ENCODE data around the gene ZDHHC20. TPM values are rescaled to one million over a fixed set of nuclear protein-coding genes. Genes with fewer than 3 reads are reported as not detected.

Gene ZDHHC20
- total and polyA plus RNA-seq, 2 of the 4 experiments (the other 2 are of a cell fraction): 16.1 to 72.4 TPM

GRCh38 chr13:21475115-21475514, 16.0 kb upstream of the ZDHHC20 start:
- H3K27me3 ChIP-seq (ENCODE audit: control insufficient read depth, insufficient read depth, low read length): no peaks in the 10 kb centered on the region
- no peaks in the 10 kb centered on the region for H3K4me1 ChIP-seq (ENCODE audit: control insufficient read depth, insufficient read depth, low read length)
- no peak overlapping the region for H3K27ac ChIP-seq (ENCODE audit: insufficient read depth, low read length)
- no peak overlapping the region for H2BK5ac ChIP-seq (ENCODE audit: low read depth, low read length, poor library complexity, severe bottlenecking)
- no peak for DNase-seq
- ChIA-PET POLR2A (ENCODE audit: unreplicated experiment) (no interaction called here), CTCF (no interaction called here)
- no peak overlapping the region for H3K9ac ChIP-seq (ENCODE audit: low read depth, low read length)
- intact Hi-C loops (cut with micrococcal nuclease) (loop anchor here (5.0 to 10.0 kb wide), 4 partner anchors 410 to 978 kb away; partner anchors contain the start of gene LATS2), in situ Hi-C loops (cut with MboI; ENCODE audit: low sequenced_read_pairs) (loop anchor here (5.0 to 25.0 kb wide), 5 partner anchors 178 to 1288 kb away; partner anchors contain the start of genes GJB2, MRPL57 and SKA3), dilution Hi-C loops (cut with HindIII; ENCODE audit: low sequenced_read_pairs, unreplicated experiment) (no loop called here)
- no peak overlapping the region for H2BK20ac ChIP-seq (ENCODE audit: low read depth, low read length)
- H2AK9ac ChIP-seq (replicated peaks; ENCODE audit: low read depth, low read length, poor library complexity): no peak overlapping the region
- BruUV-seq (replicated peaks): no TSS peak
- H3K4me3 ChIP-seq (ENCODE audit: insufficient read depth, low read depth, low read length): no peak overlapping the region
- no peak overlapping the region for H2AFZ ChIP-seq (replicated peaks; ENCODE audit: low read length, poor library complexity)
- H3K36me3 ChIP-seq (ENCODE audit: control insufficient read depth, insufficient read depth, low read length): no peaks in the 10 kb centered on the region
- no peaks in the 10 kb centered on the region; the same call in 1 of the 2 replicates for H3K9me3 ChIP-seq (ENCODE audit: control insufficient read depth, insufficient read depth, low read length)
- no peak overlapping the region for H3K18ac ChIP-seq (ENCODE audit: low read depth, low read length)
- no peak overlapping the region for H4K91ac ChIP-seq (ENCODE audit: insufficient read depth, low read depth, low read length)
- no peak overlapping the region for H2AK5ac ChIP-seq (ENCODE audit: low read depth, low read length)
- H3K14ac ChIP-seq (replicated peaks; ENCODE audit: low read depth, low read length): no peak overlapping the region
- no peaks in the 10 kb centered on the region for H3K79me1 ChIP-seq (ENCODE audit: low read depth in 1 of 2, low read length in 2 of 2)
- H3K9me1 ChIP-seq (ENCODE audit: insufficient read depth, low read length): no peaks in the 10 kb centered on the region
- no peak overlapping the region for H4K8ac ChIP-seq (ENCODE audit: low read depth in 2 of 2, low read length in 2 of 2)
- no peak for TF ChIP-seq MAZ (IDR thresholded peaks at IDR 0.05; ENCODE audit: borderline replicate concordance, low read depth, low read length)
- TF ChIP-seq NFE2L2 (IDR thresholded peaks at IDR 0.05; ENCODE audit: low read depth, low read length): no peak
- no peak for TF ChIP-seq FOS (IDR thresholded peaks at IDR 0.05; ENCODE audit: low read depth, low read length)
- no peak for TF ChIP-seq MAFK (IDR thresholded peaks at IDR 0.05; ENCODE audit: low read depth, low read length)
- no peak for TF ChIP-seq SMC3 (IDR thresholded peaks at IDR 0.05; ENCODE audit: low read depth, low read length)
- no peak for TF ChIP-seq POLR2A (IDR thresholded peaks at IDR 0.05; ENCODE audit: low read depth, low read length)
- no peak for TF ChIP-seq CEBPB (IDR thresholded peaks at IDR 0.05; ENCODE audit: low read depth, low read length)
- TF ChIP-seq ELK1 (IDR thresholded peaks at IDR 0.05; ENCODE audit: borderline replicate concordance, low read depth, low read length): no peak
- TF ChIP-seq MXI1 (IDR thresholded peaks at IDR 0.05; ENCODE audit: borderline replicate concordance, low read depth, low read length): no peak
- no peak for TF ChIP-seq RCOR1 (IDR thresholded peaks at IDR 0.05; ENCODE audit: insufficient replicate concordance, low read length)
- no peak for TF ChIP-seq BHLHE40 (IDR thresholded peaks at IDR 0.05; ENCODE audit: low read depth, low read length)
- TF ChIP-seq CTCF (conservative IDR thresholded peaks at IDR 0.05; ENCODE audit: low read depth, low read length): no peak
- no peak for TF ChIP-seq RAD21 (IDR thresholded peaks at IDR 0.05; ENCODE audit: low read length)
- no peak for ATAC-seq (ENCODE audit: low read depth)
- H2BK120ac ChIP-seq (ENCODE audit: low read depth, low read length): no peak overlapping the region
- H3K4me2 ChIP-seq (ENCODE audit: low read depth, low read length): no peak overlapping the region
- no peak overlapping the region for H3K4ac ChIP-seq (ENCODE audit: low read depth, low read length)
- no CpG with 5 or more reads among the region's 6 CpGs for WGBS, 2 experiments (ENCODE audit: extremely low coverage in 2 of 2, insufficient read length in 1 of 2)
- no peak overlapping the region for H3K23ac ChIP-seq (ENCODE audit: low read depth, low read length)
- H3K56ac ChIP-seq (ENCODE audit: extremely low read depth, insufficient read depth, low read length): no peak overlapping the region
- H2BK15ac ChIP-seq (ENCODE audit: low read depth, low read length): no peak overlapping the region
- no peak overlapping the region for H4K5ac ChIP-seq (ENCODE audit: low read depth, low read length)
- no peaks in the 10 kb centered on the region for H4K20me1 ChIP-seq (ENCODE audit: insufficient read depth, low read length)
